H1 (cell line): ENCODE measurements around the gene ADGRL4. TPM values are rescaled to one million over a fixed set of nuclear protein-coding genes. Genes with fewer than 3 reads are reported as not detected.

Experiments
- CTCF ChIA-PET: fragments of 300-600 bp; sonication (Branson Sonifier 250); formaldehyde crosslinking; loops from one replicate; lab custom pipeline; 2021; ENCODE audit not compliant: partially characterized antibody; lab: Charles Lee
- POLR2A ChIA-PET: fragments of 300-600 bp; sonication (Branson Sonifier 250); formaldehyde crosslinking; loops from one replicate; lab custom pipeline; 2021; ENCODE audit warnings: inconsistent platforms; ENCODE audit not compliant: partially characterized antibody; lab: Charles Lee
- DNase-seq, 2 experiments: peaks; one replicate each; pipeline versions ENCODE4 v3.0.0 to v3.0.0-alpha.2; 2010 to 2022; ENCODE audit warnings: low spot score in 2 of 2, low read depth in 1 of 2, mixed read lengths in 1 of 2
- FAIRE-seq: peaks from 2 replicates; lab custom pipeline; 2011; peaks lifted over from hg19 to GRCh38; lab: Jason Lieb, UNC
- H2AFZ ChIP-seq: 2 replicates; pipeline ENCODE4 v1.8.1; 2012; ENCODE audit warnings: low read length, inconsistent platforms
- H2AK5ac ChIP-seq: 2 replicates; pipeline ENCODE4 v1.6.1; 2013; ENCODE audit warnings: low read depth, low read length
- H2BK120ac ChIP-seq: replicated peaks from 2 replicates; pipeline ENCODE3; 2013; ENCODE audit warnings: low read depth, low read length, inconsistent platforms
- H2BK12ac ChIP-seq: 2 replicates; pipeline ENCODE4 v1.6.1; 2013; ENCODE audit warnings: low read depth, low read length
- H2BK15ac ChIP-seq: 2 replicates; pipeline ENCODE4 v1.6.1; 2013; ENCODE audit warnings: low read length
- H2BK20ac ChIP-seq: 2 replicates; pipeline ENCODE4 v1.6.1; 2013; ENCODE audit warnings: low read length
- H2BK5ac ChIP-seq: 2 replicates; pipeline ENCODE4 v1.6.1; 2013; ENCODE audit warnings: low read depth, low read length
- H3K14ac ChIP-seq: 2 replicates; pipeline ENCODE4 v1.6.1; 2013; ENCODE audit warnings: inconsistent platforms; ENCODE audit not compliant: insufficient read length
- H3K18ac ChIP-seq: 2 replicates; pipeline ENCODE4 v1.6.1; 2013; ENCODE audit warnings: low read length; ENCODE audit errors: extremely low read depth
- H3K23ac ChIP-seq: 2 replicates; pipeline ENCODE4 v1.6.1; 2013; ENCODE audit warnings: inconsistent platforms; ENCODE audit not compliant: insufficient read length
- H3K23me2 ChIP-seq: 2 replicates; pipeline ENCODE4 v1.6.1; 2013; ENCODE audit warnings: low read depth, low read length
- H3K27ac ChIP-seq: 2 replicates; pipeline ENCODE4 v1.6.1; 2011; ENCODE audit warnings: low read depth, low read length, inconsistent platforms
- H3K27me3 ChIP-seq, 4 experiments: replicated peaks in 1 of 4; 1 replicate in 1 of 4; 2 replicates in 3 of 4; pipeline versions ENCODE4 v1.6.1 to v1.8.1; 2011 to 2013; ENCODE audit warnings: low read length in 3 of 4, mild to moderate bottlenecking in 3 of 4, inconsistent platforms in 2 of 4, mixed read lengths in 2 of 4, moderate library complexity in 1 of 4; ENCODE audit not compliant: control insufficient read depth in 3 of 4, insufficient read depth in 3 of 4; ENCODE audit errors: extremely low read depth in 1 of 4
- H3K36me3 ChIP-seq, 4 experiments: 2 replicates each; pipeline versions ENCODE4 v1.6.1 to v1.8.1; 2011 to 2013; ENCODE audit warnings: mild to moderate bottlenecking in 4 of 4, low read length in 3 of 4, moderate library complexity in 2 of 4, control low read depth in 1 of 4, inconsistent platforms in 1 of 4; ENCODE audit not compliant: insufficient read depth in 4 of 4, control insufficient read depth in 2 of 4
- H3K4ac ChIP-seq: replicated peaks from 2 replicates; pipeline ENCODE3; 2013; ENCODE audit warnings: low read length, low read depth, mixed read lengths, inconsistent platforms; ENCODE audit not compliant: insufficient read length
- H3K4me1 ChIP-seq, 4 experiments: replicated peaks in 1 of 4; 1 replicate in 1 of 4; 2 replicates in 3 of 4; pipeline versions ENCODE4 v1.6.1 to v1.8.1; 2011 to 2013; ENCODE audit warnings: low read length in 3 of 4, inconsistent platforms in 2 of 4, mixed read lengths in 1 of 4; ENCODE audit not compliant: insufficient read depth in 4 of 4, control insufficient read depth in 3 of 4
- H3K4me2 ChIP-seq, 2 experiments: 2 replicates each; pipeline versions ENCODE4 v1.6.1 to v1.8.1; 2011 to 2013; ENCODE audit warnings: low read depth in 2 of 2, low read length in 2 of 2, control low read depth in 1 of 2, inconsistent platforms in 1 of 2, mild to moderate bottlenecking in 1 of 2; ENCODE audit not compliant: insufficient read depth in 1 of 2
- H3K4me3 ChIP-seq, 4 experiments: fragments of 200-600, 300-600 bp in 1 of 4; sonication (generic), shearing (Covaris generic), sonication (Bioruptor Twin) in 1 of 4; 2 replicates each; pipeline versions ENCODE4 v1.5.1 to v1.8.1; 2011 to 2016; ENCODE audit warnings: low read length in 4 of 4, low read depth in 3 of 4, control low read depth in 2 of 4, inconsistent platforms in 2 of 4, mild to moderate bottlenecking in 2 of 4, mixed read lengths in 1 of 4, moderate library complexity in 1 of 4; ENCODE audit not compliant: insufficient read depth in 2 of 4; ENCODE audit errors: extremely low read depth in 1 of 4
- H3K56ac ChIP-seq: replicated peaks from 2 replicates; pipeline ENCODE3; 2013; ENCODE audit warnings: low read depth, mild to moderate bottlenecking, mixed read lengths, low read length, inconsistent platforms; ENCODE audit not compliant: insufficient read length
- H3K79me1 ChIP-seq: 2 replicates; pipeline ENCODE4 v1.6.1; 2013; ENCODE audit warnings: low read depth, low read length, control low read depth
- H3K79me2 ChIP-seq, 2 experiments: 2 replicates each; pipeline versions ENCODE4 v1.6.1 to v1.8.1; 2012 to 2013; ENCODE audit warnings: low read length in 2 of 2, mild to moderate bottlenecking in 2 of 2, inconsistent platforms in 1 of 2; ENCODE audit not compliant: insufficient read depth in 2 of 2, control insufficient read depth in 1 of 2
- H3K9ac ChIP-seq, 4 experiments: replicated peaks in 1 of 4; 1 replicate in 1 of 4; 2 replicates in 3 of 4; pipeline versions ENCODE4 v1.6.1 to v1.8.1; 2011 to 2013; ENCODE audit warnings: low read depth in 3 of 4, low read length in 3 of 4, control low read depth in 2 of 4, mild to moderate bottlenecking in 2 of 4, moderate library complexity in 2 of 4, inconsistent platforms in 1 of 4; ENCODE audit errors: extremely low read depth in 1 of 4
- H3K9me3 ChIP-seq, 2 experiments: 2 replicates each; pipeline versions ENCODE4 v1.6.1 to v1.8.1; 2012 to 2013; ENCODE audit warnings: mild to moderate bottlenecking in 2 of 2, moderate library complexity in 2 of 2, control low read depth in 1 of 2, inconsistent platforms in 1 of 2, low read depth in 1 of 2, low read length in 1 of 2, mixed read lengths in 1 of 2; ENCODE audit not compliant: insufficient read depth in 2 of 2
- H4K20me1 ChIP-seq, 2 experiments: replicated peaks in 1 of 2; 2 replicates each; pipeline versions ENCODE3 to v1.8.1; 2011 to 2013; ENCODE audit warnings: inconsistent platforms in 2 of 2, low read length in 2 of 2, mild to moderate bottlenecking in 1 of 2; ENCODE audit not compliant: insufficient read depth in 2 of 2, control insufficient read depth in 1 of 2
- H4K5ac ChIP-seq: 2 replicates; pipeline ENCODE4 v1.6.1; 2013; ENCODE audit warnings: low read length, low read depth, mixed read lengths, inconsistent platforms; ENCODE audit not compliant: insufficient read length
- H4K8ac ChIP-seq: 2 replicates; pipeline ENCODE4 v1.8.0; 2013; ENCODE audit warnings: mild to moderate bottlenecking, moderate library complexity, low read length, inconsistent platforms; ENCODE audit not compliant: insufficient read depth; ENCODE audit errors: extremely low read depth
- H4K91ac ChIP-seq: replicated peaks from 2 replicates; pipeline ENCODE3; 2013; ENCODE audit warnings: low read length, mixed read lengths, inconsistent platforms; ENCODE audit not compliant: insufficient read length
- WGBS, 2 experiments: shearing (Covaris generic) in 1 of 2; methylation state at CpG; one replicate each; pipeline versions ENCODE4 v1.1.6 to v1.1.7; 2013 to 2015; ENCODE audit warnings: low lambda C conversion rate in 2 of 2, mixed read lengths in 2 of 2, inconsistent platforms in 1 of 2, low coverage in 1 of 2, missing lambda C conversion rate in 1 of 2; ENCODE audit not compliant: insufficient replicate concordance in 2 of 2, insufficient coverage in 1 of 2, insufficient read length in 1 of 2; ENCODE audit errors: extremely low coverage in 1 of 2, missing lambda C conversion rate in 1 of 2; 5-methylcytosine and 5-hydroxymethylcytosine counted together
- polyA plus RNA-seq, 7 experiments: library from polyadenylated mRNA; depleted of rRNA in 3 of 7; stranded (reverse) in 5 of 7; unstranded in 2 of 7; fragments of >200 nt in 5 of 7; fragments of 200-250 nt in 2 of 7; gene quantifications; 1 replicate in 5 of 7; 2 replicates in 1 of 7; 4 replicates in 1 of 7; pipeline versions ENCODE4 v1.2.1 to v1.2.3, GENCODE V29; 2011 to 2013; ENCODE audit warnings: missing spikeins in 2 of 7, mixed read lengths in 2 of 7
- total RNA-seq: library from RNA; stranded (reverse); fragmentation: NEBNext Ultra II Directional; extraction: Animal tissue kit (Norgen Biotek cat#: 25700); gene quantifications from 2 replicates; pipeline ENCODE4 v1.2.1, GENCODE V29; 2021

The ADGRL4 gene
- total and polyA plus RNA-seq, 2 of the 8 experiments (the other 6 are each of a cell fraction or from before 2014, with no cell fraction given): 0.60 to 0.97 TPM

DNA sequence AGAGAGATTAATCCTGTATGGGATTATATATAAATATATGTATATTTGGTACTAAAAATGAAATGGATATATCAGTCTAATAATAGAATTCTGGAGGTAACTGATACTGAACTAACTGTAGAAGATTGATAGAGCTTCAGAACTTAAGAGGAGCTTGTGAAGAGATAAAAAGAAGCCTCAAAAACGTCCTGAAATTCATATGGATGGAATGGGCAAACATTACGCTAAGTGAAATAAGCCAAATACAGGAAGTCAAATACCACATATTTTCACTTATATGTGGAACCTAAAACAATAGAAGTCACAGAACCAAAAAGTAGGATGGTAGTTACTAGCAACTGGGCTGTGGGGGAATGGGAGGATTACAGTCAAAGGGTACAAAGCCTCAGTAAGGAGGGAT is 36.0 kb upstream of the ADGRL4 start:
- Histone ChIP-seq H3K79me1 (no peaks in the 10 kb centered on the region), H2BK120ac (no peak overlapping the region), H3K56ac (no peak overlapping the region), H3K36me3 (peaks cover 0 to 2% (median 0%) of the 10 kb centered on the region in 4 experiments; a peak in 2 of 8 replicates), H3K79me2 (no peaks in the 10 kb centered on the region), H3K4me3 (no peak overlapping the region), H4K20me1 (no peaks in the 10 kb centered on the region), H3K4me2 (no peak overlapping the region), H3K27ac (no peak overlapping the region), H4K91ac (no peak overlapping the region), H3K18ac (no peak overlapping the region), H3K4me1 (no peaks in the 10 kb centered on the region), H2BK5ac (no peak overlapping the region), H3K23me2 (no peaks in the 10 kb centered on the region; the same call in 1 of the 2 replicates), H2BK12ac (no peak overlapping the region), H3K4ac (no peak overlapping the region), H3K9ac (no peak overlapping the region), H4K5ac (no peak overlapping the region), H2AFZ (no peak overlapping the region), H2BK20ac (no peak overlapping the region), H2AK5ac (no peak overlapping the region), H3K9me3 (peaks cover 8% of the 10 kb centered on the region in 2 experiments), H4K8ac (no peak overlapping the region), H2BK15ac (no peak overlapping the region), H3K27me3 (no peaks in the 10 kb centered on the region), H3K23ac (no peak overlapping the region), H3K14ac (no peak overlapping the region)
- POLR2A ChIA-PET: no interaction called here
- DNase-seq (no peak), FAIRE-seq (no peak)
- 50% methylated on average over 2 of the region's 2 CpGs; no CpG with 5 or more reads in 1 of the 2 experiments for WGBS, 2 experiments
- CTCF ChIA-PET: interaction anchor here (1.5 kb wide), 1 partner anchor 202 kb away, joined by 3 read pairs; no protein-coding TSS in a partner anchor
